GDM1 (cell line): Measurements from ENCODE around the gene VPS72.

Experiments
- DNase-seq: peaks from one replicate; lab custom pipeline; 2025; lab: John Stamatoyannopoulos, UW

VPS72 gene

GRCh38 chr1:151144474-151145303 lies 45.3 kb downstream of the VPS72 start:
- DNase-seq, result no peak

DNA sequence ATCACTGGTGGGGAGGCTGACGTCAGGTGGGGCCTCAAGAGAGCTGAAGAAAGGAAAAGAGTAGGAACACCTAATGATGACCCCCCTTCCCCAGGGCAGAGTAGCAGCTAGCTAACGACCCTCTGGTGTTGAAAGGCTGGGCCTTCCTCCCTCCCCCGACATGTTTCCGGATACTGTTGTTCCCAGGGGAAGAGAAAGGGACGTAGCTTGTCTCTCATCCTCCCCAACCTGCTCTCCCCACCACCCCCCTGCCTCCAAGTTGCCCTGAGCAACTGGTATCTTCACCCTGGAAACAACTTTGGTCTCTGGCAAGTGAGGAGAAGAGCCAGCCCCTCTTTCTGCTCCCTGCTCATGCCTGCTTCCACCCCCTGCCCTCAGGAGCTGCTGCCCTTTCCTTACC lies 46.0 kb downstream of the VPS72 start:
- no peak for DNase-seq

- no peak for DNase-seq
Observed at GRCh38 chr1:151143057-151143435, 47.0 kb downstream of the VPS72 start.

GRCh38 chr1:151142411-151143056 lies 47.5 kb downstream of the VPS72 start:
- DNase-seq, result no peak

DNA sequence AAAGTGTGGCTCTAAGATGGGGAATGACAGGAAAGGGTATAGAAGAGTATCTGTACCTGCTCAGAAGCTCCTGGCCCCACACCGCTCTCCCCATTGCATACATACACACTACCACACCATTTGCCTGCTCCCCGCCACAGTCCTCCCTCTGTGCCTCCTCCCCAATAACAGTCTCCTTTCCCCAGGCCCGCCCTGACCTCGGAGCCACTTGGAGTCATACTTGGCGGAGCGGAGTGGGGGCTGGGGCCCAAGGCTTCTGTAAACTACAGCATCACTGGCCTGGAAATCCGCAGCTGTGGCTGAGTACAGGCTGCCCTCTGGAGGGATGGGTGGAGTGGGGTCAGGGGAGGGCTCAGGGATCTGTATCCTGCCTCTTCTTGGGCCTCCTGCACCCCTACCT lies 52.2 kb downstream of the VPS72 start:
- DNase-seq, result no peak

DNA sequence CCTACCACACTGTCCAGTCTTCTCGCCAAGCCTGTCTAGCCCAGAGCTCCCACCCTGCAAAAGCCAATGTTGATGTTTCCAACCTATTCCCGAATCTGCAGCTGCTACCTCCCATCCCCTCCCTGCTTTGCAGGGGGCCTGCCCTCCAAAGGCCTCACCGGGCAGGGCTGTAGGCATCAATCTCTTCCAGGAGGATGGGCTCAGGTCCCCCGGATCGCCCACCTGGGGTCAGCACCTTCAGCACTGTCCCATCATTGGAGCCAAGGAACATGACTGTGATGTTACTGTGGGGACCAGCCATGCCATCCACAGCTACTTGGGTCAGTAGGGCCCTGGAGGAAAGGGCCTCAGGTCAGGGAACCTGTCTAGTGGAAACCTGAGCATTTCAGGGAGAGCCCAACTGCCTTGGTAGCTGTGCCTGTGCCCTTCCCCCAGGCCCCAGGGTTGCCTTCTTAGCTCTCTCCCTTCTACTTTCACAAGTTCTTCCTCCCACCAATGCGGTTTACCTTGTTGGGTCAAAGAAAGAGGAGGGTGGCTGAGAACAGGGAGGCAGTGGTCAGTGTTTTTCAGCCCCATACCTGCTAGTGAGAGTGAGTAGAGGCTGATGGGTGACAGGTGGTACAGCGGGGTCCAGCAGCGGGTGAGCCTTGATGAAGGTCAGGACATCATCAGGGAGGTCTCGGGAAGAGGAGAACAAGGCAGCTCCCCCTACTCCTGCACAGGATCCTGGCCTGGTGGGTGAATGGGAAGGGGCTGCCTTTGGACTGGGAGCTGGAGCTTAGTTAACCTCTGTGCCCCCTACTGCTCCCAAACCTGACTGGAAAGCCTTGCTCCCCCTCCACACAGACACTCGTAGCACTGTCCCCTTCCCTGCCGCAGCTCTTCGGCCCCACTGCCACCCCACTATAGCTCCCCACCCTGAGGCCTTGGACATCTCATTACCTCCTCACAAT lies 54.3 kb downstream of the VPS72 start:
- no peak for DNase-seq

DNA sequence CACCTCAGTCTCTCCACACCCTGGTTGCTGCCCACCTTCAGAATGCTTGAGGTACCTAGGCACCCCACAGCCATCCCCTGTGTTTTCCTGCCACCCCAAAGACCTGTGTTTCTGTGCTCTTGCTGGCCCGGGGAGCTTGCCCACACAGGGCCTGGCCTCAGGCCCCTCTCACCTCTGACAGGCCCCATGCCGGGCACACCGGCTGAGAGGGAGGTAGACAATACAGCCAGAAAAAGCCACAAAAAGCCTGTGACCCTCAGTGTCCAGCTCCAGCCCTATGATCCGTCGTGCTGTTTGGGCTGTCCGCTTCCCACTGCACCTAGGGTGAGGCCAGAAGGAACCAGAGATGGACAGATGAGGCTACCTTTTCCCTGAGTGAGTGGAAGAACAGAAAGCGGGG lies 55.0 kb downstream of the VPS72 start:
- DNase-seq, result no peak

GRCh38 chr1:151134396-151134795 lies 55.6 kb downstream of the VPS72 start:
- DNase-seq, result no peak

GRCh38 chr1:151133018-151133806 lies 56.8 kb downstream of the VPS72 start:
- DNase-seq, result no peak

DNA sequence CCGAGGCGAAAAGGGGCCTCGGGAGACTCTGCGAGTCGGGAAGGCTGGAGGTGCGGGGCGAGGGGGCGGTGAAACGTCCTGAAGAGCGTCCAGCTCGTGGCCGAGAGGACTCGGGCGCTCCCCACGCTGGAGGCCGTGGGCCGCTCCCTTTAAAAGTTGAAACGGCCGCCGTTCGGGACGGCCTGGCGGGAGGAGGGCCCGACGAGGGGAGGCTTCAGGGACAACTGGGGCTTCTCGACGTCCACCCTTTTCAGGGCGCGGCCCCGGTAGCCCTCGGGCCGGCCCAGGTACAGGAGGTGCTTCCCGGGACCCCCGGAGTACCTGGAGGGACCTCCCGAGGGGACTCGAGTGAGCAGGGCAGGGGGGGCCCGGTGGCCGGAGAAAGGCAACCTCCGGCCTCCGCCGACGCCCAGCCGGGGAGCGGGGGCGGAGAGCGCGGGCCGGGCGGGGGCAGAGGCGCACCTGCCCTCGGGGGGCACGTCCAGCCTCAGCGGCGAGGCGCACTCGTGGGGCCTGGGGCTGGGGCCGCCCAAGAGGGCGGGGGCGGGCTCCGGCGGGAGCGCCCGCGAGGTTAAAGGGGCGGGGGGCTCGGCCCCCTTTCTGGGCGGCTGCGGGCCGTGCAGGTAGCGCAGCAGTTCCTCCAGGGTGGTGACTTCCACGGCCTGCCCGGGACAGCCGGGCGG lies 57.5 kb downstream of the VPS72 start:
- DNase-seq, result no peak

- no peak for DNase-seq
Observed at GRCh38 chr1:151131701-151132334, 58.2 kb downstream of the VPS72 start.

GRCh38 chr1:151130987-151131586 lies 58.9 kb downstream of the VPS72 start:
- no peak for DNase-seq

GRCh38 chr1:151128800-151129199 lies 61.2 kb downstream of the VPS72 start:
- no peak for DNase-seq
